NCI-H2196 treated with DMSO at 0.1 percent for 48 hours (cell line): ENCODE data around the gene PSMF1.

Experiments
- DNase-seq: peaks from one replicate; lab custom pipeline; 2025; ENCODE audit not compliant: unreplicated experiment; lab: John Stamatoyannopoulos, UW

Gene PSMF1

DNA sequence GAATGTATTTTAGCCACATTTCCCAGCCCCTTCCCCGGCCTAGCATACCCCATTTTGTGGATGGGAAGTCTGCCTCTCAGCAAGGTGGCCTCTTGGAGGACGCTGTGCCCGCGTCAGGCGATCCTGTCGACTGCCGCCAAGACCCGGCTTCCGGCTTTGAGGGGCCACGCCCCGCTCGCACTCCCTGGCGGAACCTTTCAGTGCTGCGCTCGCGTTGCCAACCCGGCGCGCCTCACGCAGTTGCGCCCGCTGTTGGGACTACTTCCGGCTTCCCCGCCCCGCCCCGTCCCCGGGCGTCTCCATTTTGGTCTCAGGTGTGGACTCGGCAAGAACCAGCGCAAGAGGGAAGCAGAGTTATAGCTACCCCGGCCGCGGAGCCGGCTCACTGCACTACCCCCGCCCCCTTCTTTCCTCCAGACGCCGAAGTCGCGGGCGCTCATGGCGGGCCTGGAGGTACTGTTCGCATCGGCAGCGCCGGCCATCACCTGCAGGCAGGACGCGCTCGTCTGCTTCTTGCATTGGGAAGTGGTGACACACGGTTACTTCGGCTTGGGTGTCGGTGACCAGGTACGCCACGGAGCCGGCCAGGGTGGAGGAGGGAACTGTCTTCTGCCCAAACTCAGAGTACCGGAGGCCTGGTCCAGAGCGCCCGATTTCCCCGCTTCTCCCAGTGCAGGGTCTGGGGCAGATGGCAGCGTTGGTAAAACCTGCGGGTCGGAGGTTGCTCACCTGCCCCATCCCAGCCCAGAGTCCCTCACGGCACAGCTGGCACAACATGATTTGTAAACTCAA, at the start of gene PSMF1:
PSMF1 (plus strand) TSS at position 267 of the 792 bp plus-strand sequence; CDS start at position 439, 172 bp downstream.
- peak; percentile 87 for DNase-seq

GRCh38 chr20:1072258-1072657, 46.1 kb upstream of the PSMF1 start:
- no peak for DNase-seq

GRCh38 chr20:1075616-1076015, 42.8 kb upstream of the PSMF1 start:
- no peak for DNase-seq

DNA sequence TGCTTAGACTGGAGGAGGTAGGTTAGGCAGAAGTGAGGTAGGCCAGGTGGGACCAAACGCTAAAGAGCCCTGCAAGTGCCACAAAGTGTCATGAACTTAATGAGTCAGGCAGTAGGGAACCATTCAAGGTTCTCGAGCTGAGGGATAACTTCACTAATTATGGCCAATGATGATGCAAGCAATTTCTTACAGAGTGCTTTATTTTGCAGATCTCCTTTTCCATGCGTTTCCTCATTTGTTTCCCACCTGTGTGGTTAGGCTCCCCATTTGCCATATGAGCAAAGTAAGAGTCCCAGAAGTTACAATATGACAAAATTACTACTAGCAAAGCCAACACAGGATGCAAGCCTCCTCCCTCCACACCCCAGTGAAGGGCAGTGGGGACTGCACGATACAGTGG, 36.5 kb upstream of the PSMF1 start:
- DNase-seq: no peak

GRCh38 chr20:1083431-1084080, 34.8 kb upstream of the PSMF1 start:
- DNase-seq: no peak

GRCh38 chr20:1085492-1086276, 32.7 kb upstream of the PSMF1 start:
- no peak for DNase-seq

DNA sequence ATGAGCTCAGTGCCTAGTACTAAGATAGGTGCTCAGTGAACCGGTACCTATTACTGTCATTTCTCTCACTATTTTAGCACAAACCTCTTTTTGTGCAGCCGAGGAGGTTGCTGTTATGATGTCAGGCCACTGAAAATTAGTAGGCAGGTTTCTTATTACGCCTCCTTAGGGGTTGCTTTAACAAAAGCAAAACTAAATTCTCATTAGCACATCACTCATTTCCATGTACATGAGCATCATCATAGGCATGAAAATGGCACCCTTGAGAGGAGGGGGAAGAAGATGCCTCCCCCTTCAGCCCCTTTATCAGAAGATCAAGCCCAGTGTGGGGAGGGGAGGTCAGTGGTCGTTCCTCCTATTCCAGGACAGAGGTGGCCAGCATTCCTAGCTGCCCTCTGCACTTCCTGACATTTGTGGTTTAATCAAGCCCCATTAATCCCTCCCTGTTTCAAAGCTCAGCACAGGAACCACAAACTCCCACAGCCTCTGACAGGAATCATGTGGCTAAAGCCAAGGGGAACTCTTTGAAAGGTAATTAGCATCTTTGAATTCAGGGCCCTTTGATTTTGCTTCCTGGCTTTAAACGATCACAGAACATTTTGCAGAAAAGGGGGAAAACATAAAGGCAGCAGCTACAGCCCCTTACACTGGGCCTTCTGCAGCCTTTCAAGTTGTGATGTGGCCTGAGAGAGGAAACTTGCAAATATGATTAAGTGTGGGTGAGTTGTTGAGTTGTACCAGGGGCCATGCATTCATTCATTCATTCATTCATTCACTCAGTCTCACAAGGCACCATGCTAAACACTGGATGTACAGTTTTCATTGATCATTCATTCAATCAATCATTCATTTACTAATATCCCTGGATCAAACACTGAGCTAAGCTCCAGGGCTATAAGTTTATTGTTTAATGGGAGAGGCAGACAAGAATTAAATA, 31.9 kb upstream of the PSMF1 start:
- no peak for DNase-seq

- no peak for DNase-seq
These were observed 31.0 kb upstream of the PSMF1 start for GRCh38 chr20:1087311-1087905.

GRCh38 chr20:1094751-1095150, 23.7 kb upstream of the PSMF1 start:
- no peak for DNase-seq

- no peak for DNase-seq
These were observed 16.9 kb upstream of the PSMF1 start for GRCh38 chr20:1101533-1101932.

DNA sequence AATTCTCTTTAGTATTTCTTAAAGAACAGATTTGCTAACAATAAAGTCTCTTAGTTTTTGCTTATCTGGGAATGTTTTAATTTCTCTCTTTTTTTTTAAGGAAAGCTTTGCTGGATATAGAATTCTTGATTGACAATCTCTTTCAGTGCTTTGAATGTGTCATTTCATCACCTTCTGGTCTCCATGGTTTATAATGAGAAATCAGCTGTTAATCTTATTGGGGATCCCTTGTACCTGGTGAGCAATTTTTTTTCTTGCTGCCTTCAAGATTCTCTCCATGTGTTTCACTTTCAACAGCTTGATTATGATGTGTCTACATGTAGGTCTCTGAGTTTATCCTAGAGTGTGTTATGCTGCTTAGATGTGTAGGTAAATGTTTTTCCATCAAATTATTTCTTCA, 16.4 kb upstream of the PSMF1 start:
- DNase-seq: no peak

DNA sequence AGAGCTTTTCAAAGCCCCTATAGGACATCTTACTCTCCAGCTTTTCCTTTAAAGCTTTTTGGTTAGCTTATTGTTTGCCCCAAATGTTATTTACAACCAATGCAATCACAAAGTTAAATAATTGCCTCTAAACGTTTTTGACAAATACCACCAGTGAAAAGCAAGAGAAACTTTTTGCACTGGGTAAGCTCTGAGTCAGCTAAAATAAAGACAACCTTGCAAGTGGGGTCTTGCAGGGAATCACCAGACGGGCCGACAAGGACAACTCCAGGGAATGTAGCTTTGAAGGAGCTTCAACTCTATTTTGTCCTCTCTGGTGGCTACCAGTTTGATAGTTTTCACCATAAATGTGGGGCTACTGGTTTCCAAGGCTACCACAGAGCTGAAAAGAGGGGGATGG, 14.7 kb upstream of the PSMF1 start:
- no peak for DNase-seq

DNA sequence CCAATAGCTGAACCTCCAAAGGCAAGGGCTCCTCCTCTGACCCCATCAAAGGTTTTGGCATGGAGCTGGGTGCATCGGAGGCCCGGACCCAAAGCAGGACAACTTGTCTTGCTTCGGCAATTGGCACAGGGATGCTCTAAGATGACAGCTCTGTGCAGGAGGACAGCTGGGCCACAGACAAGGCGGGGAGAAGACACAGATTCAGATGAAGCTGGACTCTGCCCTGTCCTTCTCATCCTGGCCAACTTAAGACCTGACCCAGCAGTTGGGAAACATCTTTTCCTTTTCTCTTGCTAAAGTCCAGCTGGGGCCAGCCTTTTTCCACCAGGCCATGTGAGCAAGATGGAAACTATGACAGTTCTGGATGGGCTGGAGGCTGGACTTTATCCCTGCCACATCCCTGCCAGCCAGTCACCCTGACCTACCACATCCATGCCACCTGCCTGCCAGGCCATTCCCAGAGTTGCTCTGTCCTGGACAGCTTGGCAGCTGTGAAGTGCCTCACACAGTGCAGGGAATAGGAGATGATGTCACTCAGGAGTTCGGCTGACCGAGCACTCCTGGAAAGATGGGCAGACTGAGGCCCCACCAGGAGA, 12.7 kb upstream of the PSMF1 start:
- no peak for DNase-seq

- no peak for DNase-seq
These were observed 11.2 kb upstream of the PSMF1 start for GRCh38 chr20:1107176-1107575.

DNA sequence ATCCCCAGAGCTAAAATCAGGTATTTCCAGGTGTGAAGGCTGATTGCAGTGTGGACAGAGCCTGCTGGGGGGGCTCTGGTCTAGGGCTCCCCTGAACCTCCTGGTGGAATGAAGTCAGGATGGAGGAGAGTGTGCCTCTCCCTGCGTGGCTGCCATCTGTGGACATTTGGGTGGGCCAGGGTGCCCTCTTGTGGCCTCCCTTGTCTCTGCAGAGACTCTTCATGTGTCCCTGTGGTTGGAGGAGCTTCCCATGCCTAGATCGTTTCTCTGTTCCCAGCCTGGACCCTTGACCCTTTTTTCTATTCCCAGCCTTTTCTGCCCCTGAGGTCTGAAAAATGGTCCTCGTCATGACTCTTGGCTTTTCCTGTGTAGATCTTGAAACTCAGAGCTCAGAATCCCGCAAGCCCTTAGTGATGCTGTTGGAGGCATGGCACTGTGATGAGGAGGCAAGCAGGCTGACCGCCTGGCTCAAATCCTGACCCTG, 9.9 kb upstream of the PSMF1 start:
- peak; percentile 43 for DNase-seq

- DNase-seq: no peak
These were observed 5.5 kb upstream of the PSMF1 start for GRCh38 chr20:1112908-1113307.

DNA sequence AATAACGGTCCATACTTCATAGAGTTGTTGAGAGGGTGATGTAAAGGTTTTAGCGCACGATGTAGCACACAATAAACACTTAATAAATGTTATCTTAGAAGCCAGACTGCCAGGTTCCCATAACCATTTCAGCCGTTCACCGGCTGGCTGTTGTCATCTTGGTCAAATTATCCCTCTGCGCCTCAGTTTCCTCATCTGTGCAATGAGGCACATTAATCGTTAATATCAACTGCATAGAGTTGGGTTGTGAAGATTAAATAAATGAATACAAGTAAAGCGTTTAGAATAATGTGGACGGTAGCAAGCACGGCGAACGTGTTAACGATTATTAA, 432 bp upstream of the PSMF1 start:
- no peak for DNase-seq

- no peak for DNase-seq
These were observed 715 bp downstream of the PSMF1 start for GRCh38 chr20:1119128-1119505.

DNA sequence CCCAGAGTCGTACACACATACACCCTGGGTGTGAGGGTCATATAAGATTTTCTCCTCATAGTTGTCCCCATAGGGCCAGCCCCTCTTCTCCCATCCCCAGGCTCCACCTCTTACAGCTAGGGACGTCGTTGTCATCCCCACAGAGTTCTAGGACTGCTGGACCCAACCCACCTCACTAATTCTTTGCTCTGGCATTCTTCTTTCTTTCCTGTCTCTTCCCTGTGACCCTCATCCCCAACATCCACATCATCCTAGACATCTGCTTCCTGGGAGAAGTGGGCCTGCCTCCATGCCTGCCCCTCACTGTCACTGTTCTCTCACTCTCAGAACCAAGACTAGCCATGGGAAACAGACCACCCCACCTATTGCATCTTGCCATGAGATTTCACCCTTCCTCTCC, 1.1 kb downstream of the PSMF1 start:
- no peak for DNase-seq

DNA sequence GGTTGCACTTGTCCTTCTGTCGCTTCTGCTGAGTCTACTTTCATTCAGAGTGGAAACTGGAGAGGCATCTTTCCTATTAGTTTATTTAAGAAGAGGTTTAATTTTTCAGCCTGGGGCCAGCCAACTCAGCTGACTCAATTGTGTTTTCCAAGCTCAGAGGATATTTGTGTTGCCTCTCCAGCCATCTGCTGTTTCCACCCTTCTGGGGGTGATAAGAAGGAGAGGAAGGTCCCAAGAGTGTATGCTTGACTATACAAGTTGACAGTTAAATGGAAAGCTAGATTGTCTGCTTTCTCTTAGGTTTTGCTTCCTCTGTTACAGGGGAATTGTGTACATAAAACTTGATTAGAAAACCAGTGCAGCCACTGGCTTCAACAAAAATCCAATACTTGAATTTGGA, 3.0 kb downstream of the PSMF1 start:
- peak; percentile 10 for DNase-seq
